ENCODE results near the gene KIF6.

KIF6 gene

GRCh38 chr6:39421383-39422225 lies 303.6 kb downstream of the KIF6 start:
- Histone ChIP-seq H3K36me3 (ENCODE audit: control insufficient read depth, insufficient read depth, low read length) (no peaks in the 10 kb centered on the region), H3K9me3 (ENCODE audit: control insufficient read depth, low read length) (no peaks in the 10 kb centered on the region), H3K4me1 (ENCODE audit: control insufficient read depth, insufficient read depth, low read length, poor library complexity, severe bottlenecking) (peaks cover 15% of the 10 kb centered on the region), H3K27ac (ENCODE audit: low read depth, low read length, severe bottlenecking) (no peak overlapping the region), H3K4me3 (ENCODE audit: extremely low read depth, insufficient read depth, low read length, poor library complexity, severe bottlenecking) (no peak overlapping the region)
- 87 to 95% methylated on average over 8 to 9 of the region's 11 CpGs for WGBS, 2 experiments (ENCODE audit: insufficient coverage in 2 of 2)

- Histone ChIP-seq H3K4me1 (ENCODE audit: control insufficient read depth, insufficient read depth, low read length, poor library complexity, severe bottlenecking) (peaks cover 25% of the 10 kb centered on the region), H3K36me3 (ENCODE audit: control insufficient read depth, insufficient read depth, low read length) (no peaks in the 10 kb centered on the region), H3K4me3 (ENCODE audit: extremely low read depth, insufficient read depth, low read length, poor library complexity, severe bottlenecking) (no peak overlapping the region), H3K27ac (ENCODE audit: low read depth, low read length, severe bottlenecking) (no peak overlapping the region), H3K9me3 (ENCODE audit: control insufficient read depth, low read length) (no peaks in the 10 kb centered on the region)
- WGBS, 2 experiments (ENCODE audit: insufficient coverage in 2 of 2), result 94 to 95% methylated on average over 9 to 11 of the region's 15 CpGs
Measured at GRCh38 chr6:39420300-39421265, 304.6 kb downstream of the KIF6 start.

DNA sequence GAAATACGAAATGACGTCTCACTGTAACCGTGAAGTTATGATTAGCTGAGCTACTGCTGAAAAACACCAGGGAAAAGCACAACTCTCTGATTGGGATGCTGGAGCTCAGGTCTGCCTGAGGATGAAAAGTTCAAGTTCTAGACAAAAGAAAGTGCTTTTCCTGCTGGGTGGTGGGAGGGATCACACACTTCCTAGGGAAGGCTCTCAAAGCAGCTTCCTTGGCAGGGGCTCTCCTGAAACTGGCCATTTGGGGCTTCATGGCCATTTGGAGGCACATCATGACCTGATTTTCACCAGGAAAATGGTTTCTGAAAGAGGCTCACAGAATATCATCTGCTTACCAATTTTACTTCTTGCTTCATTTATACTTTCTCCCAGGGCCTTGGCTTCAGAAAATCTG lies 305.6 kb downstream of the KIF6 start:
- Histone ChIP-seq H3K9me3 (ENCODE audit: control insufficient read depth, low read length) (no peaks in the 10 kb centered on the region), H3K4me1 (ENCODE audit: control insufficient read depth, insufficient read depth, low read length, poor library complexity, severe bottlenecking) (peaks cover 26% of the 10 kb centered on the region), H3K36me3 (ENCODE audit: control insufficient read depth, insufficient read depth, low read length) (no peaks in the 10 kb centered on the region), H3K27ac (ENCODE audit: low read depth, low read length, severe bottlenecking) (no peak overlapping the region), H3K4me3 (ENCODE audit: extremely low read depth, insufficient read depth, low read length, poor library complexity, severe bottlenecking) (no peak overlapping the region)
- 90 to 93% methylated on average over 3 of the region's 3 CpGs for WGBS, 2 experiments (ENCODE audit: insufficient coverage in 2 of 2)

DNA sequence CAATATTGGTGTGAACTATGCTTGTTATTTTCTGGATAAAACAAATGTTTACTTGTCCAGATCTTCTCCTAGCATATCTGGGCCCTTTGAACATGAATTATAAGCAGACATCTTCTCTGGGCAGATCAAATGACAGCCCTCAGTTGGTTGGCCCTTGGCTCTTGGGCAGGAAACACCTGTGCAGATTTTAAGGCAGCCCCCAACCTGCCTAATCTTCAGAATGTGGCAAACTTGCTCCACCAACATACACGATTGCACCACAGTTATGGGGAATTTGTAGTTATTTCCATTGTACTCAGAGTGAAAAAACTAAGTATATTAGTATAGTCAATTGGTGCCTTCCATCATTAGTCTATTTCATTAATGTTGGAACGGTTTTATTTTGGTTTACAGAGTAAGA lies 307.8 kb downstream of the KIF6 start:
- WGBS, 2 experiments (ENCODE audit: insufficient coverage in 2 of 2), result 60% methylated on average over 1 of the region's 2 CpGs; no CpG with 5 or more reads in 1 of the 2 experiments
- peak overlapping the region; percentile 73 for H3K27ac ChIP-seq (ENCODE audit: low read depth, low read length, severe bottlenecking)
- no peaks in the 10 kb centered on the region for H3K36me3 ChIP-seq (ENCODE audit: control insufficient read depth, insufficient read depth, low read length)
- peaks cover 26% of the 10 kb centered on the region for H3K4me1 ChIP-seq (ENCODE audit: control insufficient read depth, insufficient read depth, low read length, poor library complexity, severe bottlenecking)
- no peaks in the 10 kb centered on the region for H3K9me3 ChIP-seq (ENCODE audit: control insufficient read depth, low read length)
- no peak overlapping the region for H3K4me3 ChIP-seq (ENCODE audit: extremely low read depth, insufficient read depth, low read length, poor library complexity, severe bottlenecking)

- H3K9me3 ChIP-seq (ENCODE audit: control insufficient read depth, low read length), result no peaks in the 10 kb centered on the region
- H3K27ac ChIP-seq (ENCODE audit: low read depth, low read length, severe bottlenecking), result peak overlapping the region; percentile 73
- no peaks in the 10 kb centered on the region for H3K36me3 ChIP-seq (ENCODE audit: control insufficient read depth, insufficient read depth, low read length)
- WGBS, 2 experiments (ENCODE audit: insufficient coverage in 2 of 2), result 25 to 44% methylated on average over 3 to 4 of the region's 4 CpGs
- H3K4me1 ChIP-seq (ENCODE audit: control insufficient read depth, insufficient read depth, low read length, poor library complexity, severe bottlenecking), result peaks cover 20% of the 10 kb centered on the region
- H3K4me3 ChIP-seq (ENCODE audit: extremely low read depth, insufficient read depth, low read length, poor library complexity, severe bottlenecking), result no peak overlapping the region
Measured at GRCh38 chr6:39416728-39417127, 308.5 kb downstream of the KIF6 start.

GRCh38 chr6:39416026-39416425 lies 309.2 kb downstream of the KIF6 start:
- Histone ChIP-seq H3K36me3 (ENCODE audit: control insufficient read depth, insufficient read depth, low read length) (no peaks in the 10 kb centered on the region), H3K4me1 (ENCODE audit: control insufficient read depth, insufficient read depth, low read length, poor library complexity, severe bottlenecking) (peaks cover 20% of the 10 kb centered on the region), H3K4me3 (ENCODE audit: extremely low read depth, insufficient read depth, low read length, poor library complexity, severe bottlenecking) (no peak overlapping the region), H3K9me3 (ENCODE audit: control insufficient read depth, low read length) (no peaks in the 10 kb centered on the region), H3K27ac (ENCODE audit: low read depth, low read length, severe bottlenecking) (peak overlapping the region; percentile 73)
- 83% methylated on average over 2 of the region's 3 CpGs; no CpG with 5 or more reads in 1 of the 2 experiments for WGBS, 2 experiments (ENCODE audit: insufficient coverage in 2 of 2)

DNA sequence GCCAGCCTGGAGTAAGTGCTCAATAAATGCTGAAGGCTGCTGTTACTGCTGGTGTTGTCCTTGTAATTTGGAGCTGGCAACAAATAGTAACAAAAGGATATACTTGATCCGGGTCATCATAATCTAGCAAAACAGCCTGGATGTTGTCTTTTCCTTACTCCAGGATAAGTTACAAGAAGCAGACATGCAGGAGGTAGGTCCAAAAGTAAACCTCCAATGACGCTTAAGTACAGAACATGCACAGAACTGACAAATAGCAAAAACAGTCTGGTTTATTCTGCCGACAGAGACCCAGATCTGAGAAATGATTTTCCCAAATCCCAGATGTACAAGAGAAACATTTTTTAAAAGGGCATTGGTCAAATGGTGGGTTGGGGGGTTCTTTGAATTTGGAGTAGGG lies 309.7 kb downstream of the KIF6 start:
- no peak overlapping the region for H3K27ac ChIP-seq (ENCODE audit: low read depth, low read length, severe bottlenecking)
- WGBS, 2 experiments (ENCODE audit: insufficient coverage in 2 of 2), result 93 to 100% methylated on average over 1 to 3 of the region's 3 CpGs
- H3K4me3 ChIP-seq (ENCODE audit: extremely low read depth, insufficient read depth, low read length, poor library complexity, severe bottlenecking), result no peak overlapping the region
- no peaks in the 10 kb centered on the region for H3K9me3 ChIP-seq (ENCODE audit: control insufficient read depth, low read length)
- peaks cover 20% of the 10 kb centered on the region for H3K4me1 ChIP-seq (ENCODE audit: control insufficient read depth, insufficient read depth, low read length, poor library complexity, severe bottlenecking)
- H3K36me3 ChIP-seq (ENCODE audit: control insufficient read depth, insufficient read depth, low read length), result no peaks in the 10 kb centered on the region

DNA sequence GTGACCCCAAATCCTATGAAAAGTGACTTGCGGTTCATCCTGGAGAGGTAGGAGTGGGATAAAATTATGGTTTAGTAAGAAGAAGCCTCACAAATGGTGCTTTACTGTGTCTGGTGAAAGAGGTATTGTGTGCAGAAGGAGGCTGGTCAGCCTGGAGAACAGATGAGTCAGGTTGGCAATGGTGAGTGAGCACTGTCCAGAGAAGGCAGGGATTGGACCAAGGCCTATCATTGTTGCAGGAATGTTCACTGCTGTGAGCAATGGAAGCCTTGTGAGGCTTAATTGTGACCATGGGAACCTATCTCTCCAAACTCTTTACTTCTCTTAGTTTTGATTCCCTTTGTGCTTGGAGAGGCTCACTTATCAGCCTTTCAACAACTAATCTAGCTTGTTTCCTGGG lies 313.7 kb downstream of the KIF6 start:
- no peaks in the 10 kb centered on the region for H3K9me3 ChIP-seq (ENCODE audit: control insufficient read depth, low read length)
- 86 to 100% methylated on average over 1 of the region's 1 CpG for WGBS, 2 experiments (ENCODE audit: insufficient coverage in 2 of 2)
- H3K27ac ChIP-seq (ENCODE audit: low read depth, low read length, severe bottlenecking), result no peak overlapping the region
- no peaks in the 10 kb centered on the region for H3K36me3 ChIP-seq (ENCODE audit: control insufficient read depth, insufficient read depth, low read length)
- H3K4me1 ChIP-seq (ENCODE audit: control insufficient read depth, insufficient read depth, low read length, poor library complexity, severe bottlenecking), result peaks cover 10% of the 10 kb centered on the region
- no peak overlapping the region for H3K4me3 ChIP-seq (ENCODE audit: extremely low read depth, insufficient read depth, low read length, poor library complexity, severe bottlenecking)

DNA sequence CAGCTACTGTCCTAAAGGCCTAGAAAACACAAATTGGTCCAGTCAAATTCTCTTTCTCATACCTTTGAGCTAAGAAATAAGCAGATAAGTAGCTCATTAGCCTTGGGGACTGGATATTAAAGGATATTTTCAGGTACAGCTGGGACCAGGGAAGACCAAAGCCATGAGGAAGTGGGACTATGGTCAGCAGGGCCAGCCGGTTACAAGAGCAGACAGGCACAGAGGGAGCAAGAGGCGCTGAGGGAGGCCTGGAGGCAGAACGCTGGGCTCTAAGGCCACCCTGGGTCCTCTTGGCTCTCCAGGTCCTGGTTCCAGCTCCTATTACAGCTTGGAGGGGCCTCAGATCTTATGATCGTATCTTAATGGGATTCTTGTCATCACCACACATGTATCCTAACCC lies 314.2 kb downstream of the KIF6 start:
- H3K9me3 ChIP-seq (ENCODE audit: control insufficient read depth, low read length), result no peaks in the 10 kb centered on the region
- WGBS, 2 experiments (ENCODE audit: insufficient coverage in 2 of 2), result 90 to 94% methylated on average over 3 to 4 of the region's 4 CpGs
- no peak overlapping the region for H3K4me3 ChIP-seq (ENCODE audit: extremely low read depth, insufficient read depth, low read length, poor library complexity, severe bottlenecking)
- no peak overlapping the region for H3K27ac ChIP-seq (ENCODE audit: low read depth, low read length, severe bottlenecking)
- H3K4me1 ChIP-seq (ENCODE audit: control insufficient read depth, insufficient read depth, low read length, poor library complexity, severe bottlenecking), result peaks cover 5% of the 10 kb centered on the region
- H3K36me3 ChIP-seq (ENCODE audit: control insufficient read depth, insufficient read depth, low read length), result no peaks in the 10 kb centered on the region

- Histone ChIP-seq H3K27ac (ENCODE audit: low read depth, low read length, severe bottlenecking) (no peak overlapping the region), H3K9me3 (ENCODE audit: control insufficient read depth, low read length) (no peaks in the 10 kb centered on the region), H3K4me3 (ENCODE audit: extremely low read depth, insufficient read depth, low read length, poor library complexity, severe bottlenecking) (no peak overlapping the region), H3K4me1 (ENCODE audit: control insufficient read depth, insufficient read depth, low read length, poor library complexity, severe bottlenecking) (no peaks in the 10 kb centered on the region), H3K36me3 (ENCODE audit: control insufficient read depth, insufficient read depth, low read length) (no peaks in the 10 kb centered on the region)
- WGBS, 2 experiments (ENCODE audit: insufficient coverage in 2 of 2), result 93 to 100% methylated on average over 2 of the region's 3 CpGs
Measured at GRCh38 chr6:39409889-39410288, 315.3 kb downstream of the KIF6 start.

Measured in mesodermal cell (in vitro differentiated cells).